NCI-H2196 (cell line): ENCODE measurements around the gene TMTC1.

Experiments used
- DNase-seq: peaks from one replicate; lab custom pipeline; 2025; ENCODE audit not compliant: unreplicated experiment; lab: John Stamatoyannopoulos, UW

TMTC1 gene

DNA sequence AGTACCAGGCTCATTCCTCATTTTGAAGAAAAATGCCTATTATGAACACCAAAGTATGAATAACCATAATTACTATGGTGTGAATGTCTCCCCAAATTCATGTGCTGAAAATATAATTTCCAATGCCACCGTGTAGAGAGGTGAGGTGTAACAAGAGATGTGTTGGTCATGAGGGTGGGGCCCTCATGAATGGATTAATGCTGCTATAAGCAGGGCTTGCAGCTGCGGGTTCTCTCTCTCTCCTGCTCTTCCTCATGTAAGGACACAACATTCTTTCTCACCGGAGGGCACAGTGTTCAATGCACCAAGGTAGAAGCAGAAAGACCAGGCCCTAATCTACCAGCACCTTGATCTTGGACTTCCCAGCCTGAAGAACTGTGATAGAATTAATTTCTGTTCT is 70.0 kb downstream of the TMTC1 start:
- no peak for DNase-seq

DNA sequence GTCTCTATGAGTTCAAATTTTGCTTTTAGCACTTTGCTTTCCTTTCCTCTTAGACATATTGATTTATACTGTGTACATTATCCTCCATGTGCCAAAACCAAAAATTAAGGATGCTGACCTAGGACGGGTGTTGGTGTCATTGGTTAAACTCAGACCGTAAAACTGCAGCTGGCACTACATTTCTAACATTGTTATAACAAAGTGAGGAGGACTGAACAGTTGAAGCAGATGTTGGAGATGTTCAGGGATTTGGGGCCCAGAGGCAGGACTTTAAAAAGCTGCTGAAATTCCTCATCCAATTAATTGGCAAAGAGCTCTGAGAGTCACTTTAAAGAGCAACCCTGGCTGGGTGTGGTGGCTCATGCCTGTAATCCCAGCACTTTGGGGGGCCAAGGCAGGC is 72.4 kb downstream of the TMTC1 start:
- no peak for DNase-seq

DNA sequence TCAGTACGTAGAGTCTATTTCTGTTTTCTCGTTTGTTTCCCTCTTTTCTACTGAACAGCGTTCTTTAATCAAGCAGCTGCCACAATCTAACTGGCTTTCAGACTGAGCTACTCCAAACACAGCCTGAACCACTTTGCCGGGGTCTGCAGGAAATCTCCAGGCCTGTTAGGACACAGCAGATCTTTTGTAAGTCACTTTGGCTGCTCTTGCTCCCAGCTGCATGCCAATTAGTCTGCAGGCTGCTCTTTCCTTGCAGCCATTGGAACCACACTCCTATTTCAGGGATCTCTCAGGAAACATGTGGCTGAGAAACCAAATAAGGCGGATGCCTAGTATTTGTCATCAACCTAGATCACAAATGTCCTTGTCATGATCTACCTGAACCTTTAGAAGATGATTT is 73.6 kb downstream of the TMTC1 start:
- no peak for DNase-seq

DNA sequence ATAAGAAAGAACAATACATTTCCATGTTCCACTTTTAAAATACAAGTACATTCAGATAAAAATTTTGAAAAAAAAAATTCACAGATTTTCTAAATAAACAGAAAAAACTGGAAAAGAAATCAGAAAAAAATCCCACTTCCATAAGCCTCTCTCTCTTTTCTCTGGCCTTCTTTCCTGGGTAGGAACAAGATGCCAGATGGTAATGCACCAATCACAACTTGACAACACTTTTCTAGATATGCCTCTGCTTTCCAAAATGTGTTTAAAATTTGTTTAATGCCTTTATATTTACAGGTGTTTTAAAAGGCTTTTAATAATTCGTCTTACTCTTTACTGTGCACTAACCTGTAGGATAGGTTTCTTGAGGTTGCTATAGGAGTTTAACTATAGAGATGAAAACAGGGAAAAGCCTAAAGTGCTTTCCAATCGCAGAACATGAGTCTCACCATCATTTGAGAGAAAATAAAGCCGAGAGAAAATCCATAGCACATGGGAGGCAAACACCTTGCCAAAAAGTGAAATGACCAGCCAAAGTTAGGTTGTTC is 74.2 kb downstream of the TMTC1 start:
- DNase-seq, result no peak

DNA sequence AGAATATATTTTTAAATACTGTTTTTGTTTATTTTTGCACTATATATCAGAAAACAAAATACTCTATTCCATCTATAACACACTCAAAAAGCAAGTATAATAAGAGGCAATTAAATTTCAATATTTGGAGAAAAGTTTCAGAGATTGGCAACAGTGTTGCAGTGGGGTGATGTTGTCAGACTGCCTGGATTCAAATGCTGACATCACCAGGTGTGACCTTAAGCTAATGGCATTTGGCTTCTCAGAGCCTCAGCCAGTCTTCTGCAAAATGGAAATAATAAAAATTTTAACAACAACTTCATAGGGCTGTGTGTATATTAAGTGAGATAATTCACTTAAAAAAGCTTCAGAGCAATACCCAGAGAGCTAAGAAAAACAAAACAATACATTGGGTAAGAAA is 74.7 kb downstream of the TMTC1 start:
- no peak for DNase-seq

DNA sequence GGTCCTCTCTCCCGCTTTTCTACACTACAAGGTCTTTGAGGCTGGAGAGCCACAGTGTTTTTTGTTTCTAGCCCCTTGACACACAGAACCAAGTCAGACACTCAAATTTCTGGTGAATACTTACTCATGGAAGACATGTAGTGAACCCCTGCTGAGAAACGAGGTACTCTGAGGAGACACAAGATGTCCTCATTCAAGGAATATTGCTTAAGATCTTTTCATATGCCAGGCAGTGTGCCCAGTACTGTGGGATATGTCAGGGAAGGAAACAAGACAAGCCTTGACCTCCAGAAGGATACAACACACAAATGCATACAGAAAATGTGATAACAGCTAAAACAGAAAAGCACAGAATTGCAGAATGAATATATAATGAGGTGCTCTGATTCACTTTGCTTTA is 75.9 kb downstream of the TMTC1 start:
- DNase-seq, result no peak

DNA sequence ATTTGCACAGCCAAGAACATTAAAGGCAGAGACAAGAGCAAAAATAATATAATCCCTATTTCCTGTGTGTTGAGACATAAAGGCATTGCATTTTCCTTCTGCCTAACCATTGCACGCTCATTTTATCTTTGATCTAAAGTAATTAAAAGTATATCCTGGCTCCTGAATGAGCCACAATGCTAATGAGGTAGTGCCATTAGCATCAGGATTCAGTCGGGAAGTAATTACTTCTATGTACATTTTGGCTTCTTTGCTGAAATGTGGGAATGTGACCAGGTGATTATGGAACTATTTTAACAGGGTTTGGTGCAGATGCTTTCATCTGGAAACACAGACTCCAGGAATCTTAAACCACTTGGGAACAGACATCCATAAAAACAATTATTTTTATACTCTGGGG is 77.4 kb downstream of the TMTC1 start:
- DNase-seq, result no peak

DNA sequence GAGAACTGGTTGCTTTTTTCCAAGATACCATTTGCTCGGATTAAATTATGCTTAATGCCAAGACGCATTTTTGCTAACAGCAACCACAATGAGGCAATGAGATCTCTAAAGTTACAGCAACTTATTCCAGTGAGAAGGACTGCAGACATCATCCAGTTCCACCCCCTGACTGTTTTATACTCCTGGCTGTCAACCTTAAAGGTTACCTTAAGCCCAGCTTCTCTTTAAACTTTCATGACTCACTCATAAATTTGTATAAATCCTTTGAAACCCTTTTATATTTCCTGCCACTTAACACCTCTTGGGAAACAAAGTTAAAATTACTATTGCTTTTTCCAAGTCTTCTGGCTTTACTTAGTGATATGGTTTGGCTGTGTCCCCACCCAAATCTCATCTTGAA is 80.2 kb downstream of the TMTC1 start:
- no peak for DNase-seq

DNA sequence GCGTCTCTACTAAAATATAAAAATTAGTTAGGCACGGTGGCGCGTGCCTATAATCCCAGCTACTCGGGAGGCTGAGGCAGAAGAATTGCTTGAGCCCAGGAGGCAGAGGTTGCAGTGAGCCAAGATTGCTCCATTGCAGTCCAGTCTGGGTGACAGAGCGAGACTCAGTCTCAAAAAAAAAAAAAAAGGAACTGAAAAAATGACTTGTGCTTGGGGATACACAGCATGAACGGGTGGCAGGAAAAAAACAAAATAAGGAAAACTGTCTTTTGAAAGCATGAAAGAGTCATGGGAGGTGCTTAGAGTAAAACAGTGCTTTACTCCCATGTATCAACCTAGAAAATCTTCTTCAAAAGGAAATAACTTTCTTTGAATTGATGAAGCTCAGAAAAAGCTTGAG is 80.8 kb downstream of the TMTC1 start:
- DNase-seq, result no peak

DNA sequence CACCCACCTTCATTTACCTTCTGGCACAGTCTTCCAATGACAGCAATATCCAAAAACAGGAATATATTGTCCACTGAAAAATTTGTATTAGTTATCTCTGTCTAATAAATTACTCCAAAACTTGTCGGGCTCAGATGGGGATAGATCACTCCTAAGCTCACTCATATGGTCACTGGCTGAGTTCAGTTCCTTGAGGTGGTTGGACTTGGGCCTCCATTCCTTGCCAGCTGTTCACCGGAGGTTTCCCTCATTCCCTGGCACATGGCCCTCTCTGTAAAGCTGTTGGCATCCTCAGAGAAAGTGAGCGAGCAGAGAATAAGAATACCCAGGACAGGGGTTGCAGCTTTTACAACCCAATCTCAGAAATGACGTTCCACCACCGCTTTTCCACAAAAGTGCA is 81.5 kb downstream of the TMTC1 start:
- DNase-seq, result no peak

DNA sequence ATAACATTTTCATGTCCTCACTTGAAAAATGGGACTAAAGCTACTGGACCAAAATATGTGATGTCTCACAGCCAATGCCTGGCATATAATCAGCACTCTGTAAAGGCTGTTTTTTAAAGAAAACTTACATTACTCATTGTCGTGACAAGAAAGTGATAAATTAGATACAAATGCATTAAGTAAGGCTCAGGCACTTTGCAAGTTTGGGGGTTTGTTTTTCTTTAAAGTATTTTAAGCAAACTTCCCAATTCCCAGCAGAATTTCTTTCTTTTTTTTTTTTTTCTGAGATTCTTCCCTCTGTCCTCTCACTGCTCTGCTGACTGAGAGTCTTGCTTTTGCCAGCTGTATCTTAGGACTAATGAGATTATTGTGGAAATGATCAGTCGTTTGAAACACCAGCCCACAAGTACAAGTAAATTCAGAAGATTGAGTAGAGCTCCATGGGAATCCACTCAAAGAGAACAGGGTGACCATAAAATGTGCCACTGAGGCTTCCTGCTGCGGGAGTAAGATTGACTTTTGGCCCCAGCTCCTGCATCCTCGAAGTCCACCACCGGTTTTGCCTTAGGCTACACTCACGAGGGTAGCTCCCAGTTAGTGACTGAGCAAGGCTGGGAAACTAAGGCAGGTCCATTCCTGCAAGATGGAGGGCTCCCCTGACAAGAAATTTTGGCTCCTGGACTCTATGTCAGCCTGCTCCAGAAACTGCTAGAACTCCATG is 82.8 kb downstream of the TMTC1 start:
- no peak for DNase-seq

DNA sequence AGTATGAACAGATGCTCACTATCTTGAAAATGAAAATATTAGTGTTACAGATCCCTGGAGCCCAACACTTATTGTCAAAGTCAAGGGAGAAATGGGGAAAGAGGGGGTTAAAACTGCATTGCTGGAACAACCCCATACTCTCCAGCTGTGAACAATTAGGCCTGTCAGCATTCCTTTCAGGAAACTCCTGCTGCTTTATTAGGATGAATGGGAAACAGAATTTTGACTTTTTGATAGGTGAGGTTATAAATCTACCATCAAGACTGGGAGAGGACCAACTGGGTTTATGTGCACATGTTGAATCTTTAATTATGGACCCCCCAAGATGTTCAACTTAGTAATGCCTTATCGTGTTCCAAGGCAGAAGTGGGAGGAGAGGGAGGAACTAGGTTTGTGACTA is 85.0 kb downstream of the TMTC1 start:
- DNase-seq, result no peak

DNA sequence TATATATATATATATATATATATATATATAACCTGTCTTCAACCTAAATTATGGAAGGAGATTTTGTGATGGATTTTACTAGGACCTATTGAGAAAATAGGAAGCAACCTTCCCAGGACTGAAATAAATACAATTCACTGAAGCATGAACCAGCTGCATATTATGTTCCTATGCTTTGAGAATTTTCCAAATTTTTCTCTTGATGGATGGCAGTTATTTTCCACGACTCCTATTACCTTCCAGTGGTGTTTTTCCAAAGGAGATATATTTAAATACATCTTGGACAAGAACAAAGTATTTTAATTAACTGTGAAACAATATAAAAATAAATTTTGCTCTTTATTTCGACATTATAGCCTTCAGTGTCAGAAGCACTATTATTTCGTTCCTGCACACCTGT is 87.9 kb downstream of the TMTC1 start:
- DNase-seq, result no peak

DNA sequence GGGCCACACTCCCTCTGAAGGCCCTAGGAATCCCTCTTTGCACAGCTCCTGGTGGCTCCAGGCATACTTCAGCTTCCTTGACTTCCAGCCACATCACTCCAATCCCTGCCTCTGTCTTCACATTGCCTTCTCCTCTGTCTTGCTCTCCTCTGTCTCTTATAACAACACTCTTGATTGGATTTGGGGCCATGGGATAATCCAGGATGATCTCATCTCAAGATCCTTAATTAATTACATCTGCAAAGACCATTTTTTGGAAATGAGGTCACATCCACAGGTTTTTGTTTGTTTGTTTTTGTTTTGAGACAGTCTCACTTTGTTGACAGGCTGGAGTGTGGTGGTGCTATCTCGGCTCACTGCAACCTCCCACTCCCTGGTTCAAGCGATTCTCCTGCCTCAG is 88.7 kb downstream of the TMTC1 start:
- no peak for DNase-seq

DNA sequence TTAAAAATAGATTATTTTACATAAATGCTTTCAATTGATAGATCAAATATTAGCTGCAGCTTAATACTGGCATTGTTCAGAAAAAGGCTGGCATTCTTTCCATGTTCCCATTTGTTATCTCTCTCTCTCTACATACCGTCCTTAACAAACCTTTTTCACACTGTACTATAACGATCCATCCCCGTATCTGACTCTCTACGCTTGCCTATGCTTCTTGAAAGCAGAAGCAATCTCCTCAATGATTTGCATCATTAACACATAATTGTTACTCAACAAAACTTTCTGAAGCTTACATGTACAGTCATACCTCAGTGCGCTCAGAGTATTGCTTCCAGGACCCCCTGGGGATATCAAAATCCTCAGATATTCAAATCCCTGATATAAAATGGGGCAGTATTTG is 89.7 kb downstream of the TMTC1 start:
- DNase-seq, result no peak

DNA sequence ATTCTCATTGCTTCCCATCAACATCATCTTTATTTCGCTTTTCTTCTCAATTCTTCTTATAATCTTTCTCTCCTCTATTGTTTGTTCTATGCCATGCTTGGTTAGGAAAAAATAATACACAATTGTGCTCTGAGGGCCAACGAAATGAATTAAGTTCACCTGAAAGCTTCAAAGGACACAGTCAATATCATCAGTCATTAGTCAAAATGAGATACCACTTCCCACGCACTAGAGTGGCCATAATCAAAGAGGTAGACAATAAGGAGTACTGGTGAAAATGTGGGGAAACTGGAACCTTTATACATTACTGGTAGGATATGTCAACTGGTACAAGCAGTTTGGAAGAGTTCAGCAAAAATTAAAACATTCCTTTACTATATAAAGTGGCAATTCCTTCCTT is 91.5 kb downstream of the TMTC1 start:
- DNase-seq, result no peak

DNA sequence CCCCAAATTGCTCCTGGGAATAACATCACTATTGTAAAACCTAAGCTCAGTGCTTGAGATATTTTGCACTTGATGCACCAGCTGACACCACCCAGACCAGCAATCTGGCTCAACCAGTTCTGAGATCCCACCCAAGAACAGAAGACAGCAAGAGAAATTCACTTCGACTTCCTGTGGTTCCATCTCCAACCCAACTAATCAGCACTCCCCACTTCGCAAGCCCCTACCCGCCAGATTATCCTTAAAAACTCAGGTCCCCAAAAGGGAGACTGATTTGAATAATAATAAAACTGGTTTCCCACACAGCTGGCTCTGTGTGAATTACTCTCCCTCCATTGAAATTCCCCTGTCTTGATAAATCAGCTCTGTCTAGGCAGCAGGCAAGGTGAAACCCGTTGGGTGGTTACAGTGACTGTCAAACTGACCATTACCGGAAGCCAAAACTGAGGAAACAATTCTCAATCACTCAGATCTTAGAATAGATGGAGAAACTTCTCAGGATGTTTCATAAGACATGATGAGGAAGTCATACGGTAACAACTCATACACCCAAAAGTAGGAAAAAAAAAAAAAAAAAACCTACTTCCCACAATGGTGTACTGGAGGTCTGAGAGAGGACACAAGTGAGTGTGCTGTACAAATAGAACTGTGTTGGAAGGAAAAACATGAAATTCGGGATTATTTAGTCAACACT is 92.4 kb downstream of the TMTC1 start:
- DNase-seq, result no peak

DNA sequence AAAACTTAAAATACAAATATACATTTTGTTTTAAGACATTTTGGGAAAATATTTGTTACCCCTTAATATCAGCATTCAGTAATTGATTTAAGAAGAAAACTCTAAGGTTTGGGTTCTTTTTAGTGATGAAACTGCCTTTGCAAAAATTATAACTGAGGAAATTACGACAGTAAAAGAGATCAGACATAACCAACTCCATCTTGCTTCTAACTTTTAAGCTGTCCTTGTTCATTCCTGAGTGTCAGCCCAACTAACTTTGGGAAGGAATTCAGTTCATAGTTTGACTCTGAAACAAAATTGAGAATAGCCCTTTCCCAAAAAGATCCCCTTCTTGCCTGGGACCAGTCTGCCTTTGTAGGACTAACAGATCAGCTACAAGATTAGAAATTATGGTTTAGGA is 93.0 kb downstream of the TMTC1 start:
- no peak for DNase-seq

DNA sequence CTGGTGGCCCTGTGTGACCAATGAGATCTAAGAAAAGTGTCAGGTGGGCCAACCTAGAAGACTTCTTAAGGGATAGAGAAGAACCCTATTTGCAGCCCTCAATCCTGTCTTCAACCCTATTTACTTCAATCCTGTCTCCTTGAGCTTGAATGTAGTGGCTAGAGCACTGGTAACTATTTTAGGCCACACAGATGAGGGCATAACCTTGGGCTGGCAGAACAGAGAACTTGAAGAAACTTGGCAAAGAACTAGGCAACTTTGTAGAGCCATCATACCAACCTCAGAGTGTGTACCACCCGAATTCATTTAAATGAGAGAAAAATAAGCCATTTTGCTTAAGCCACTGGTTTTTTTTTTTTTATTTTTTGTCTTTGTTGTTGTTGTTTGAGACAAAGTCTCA is 94.8 kb downstream of the TMTC1 start:
- no peak for DNase-seq

DNA sequence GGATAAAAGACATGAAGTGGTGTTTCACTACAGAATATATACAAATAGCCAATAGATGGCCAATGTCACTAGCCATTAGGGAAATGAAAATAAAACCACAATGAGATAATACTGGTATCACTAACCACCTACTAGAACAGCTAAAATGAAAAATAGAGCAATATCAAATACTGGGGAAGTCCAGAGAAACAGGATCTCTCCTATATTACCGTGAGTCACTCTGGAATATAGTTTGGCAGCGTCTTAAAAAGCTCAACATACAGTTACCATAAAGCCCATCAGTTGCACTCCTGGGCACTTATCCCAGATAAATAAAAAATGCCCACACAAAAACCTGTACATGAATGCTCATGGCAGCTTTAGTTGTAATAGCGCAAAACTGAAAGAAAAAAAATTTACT is 101.7 kb downstream of the TMTC1 start:
- DNase-seq, result no peak

DNA sequence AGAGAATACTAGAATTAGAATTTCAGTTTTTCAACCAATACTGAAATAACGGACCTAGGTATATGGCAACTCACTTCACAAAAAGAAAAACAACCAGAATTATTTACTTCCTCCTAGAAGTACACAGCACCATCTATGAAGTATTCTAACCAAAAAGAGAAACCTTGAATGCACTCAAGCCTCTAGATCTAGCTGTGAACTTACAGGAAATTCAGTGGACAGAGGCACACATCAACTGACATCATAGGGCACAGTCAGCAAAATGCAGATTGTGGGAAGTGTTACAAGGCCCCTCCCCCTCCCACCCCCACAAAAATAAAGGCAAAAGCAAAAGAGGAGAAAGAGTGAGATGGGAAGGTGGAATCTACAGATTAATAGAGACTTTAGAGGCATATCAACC is 102.4 kb downstream of the TMTC1 start:
- DNase-seq, result no peak

DNA sequence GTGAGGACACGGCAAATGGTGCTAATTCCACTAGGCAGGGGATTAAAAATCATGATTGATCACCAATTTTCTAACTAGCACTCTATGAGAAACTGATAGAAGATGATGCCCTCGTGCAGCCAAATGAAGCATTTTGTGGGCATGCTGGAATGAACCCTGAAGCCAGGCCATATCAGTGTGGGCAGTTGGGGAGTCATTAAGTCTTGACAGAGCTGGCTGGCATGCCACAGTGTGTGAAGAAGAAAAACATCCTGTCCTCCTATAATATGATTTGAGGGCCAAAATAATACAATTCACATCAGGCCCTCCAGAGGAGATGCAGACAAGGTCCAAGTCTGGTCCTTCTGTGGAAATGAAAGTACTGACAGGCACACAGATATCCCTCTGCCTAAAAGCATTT is 107.1 kb downstream of the TMTC1 start:
- DNase-seq, result no peak

DNA sequence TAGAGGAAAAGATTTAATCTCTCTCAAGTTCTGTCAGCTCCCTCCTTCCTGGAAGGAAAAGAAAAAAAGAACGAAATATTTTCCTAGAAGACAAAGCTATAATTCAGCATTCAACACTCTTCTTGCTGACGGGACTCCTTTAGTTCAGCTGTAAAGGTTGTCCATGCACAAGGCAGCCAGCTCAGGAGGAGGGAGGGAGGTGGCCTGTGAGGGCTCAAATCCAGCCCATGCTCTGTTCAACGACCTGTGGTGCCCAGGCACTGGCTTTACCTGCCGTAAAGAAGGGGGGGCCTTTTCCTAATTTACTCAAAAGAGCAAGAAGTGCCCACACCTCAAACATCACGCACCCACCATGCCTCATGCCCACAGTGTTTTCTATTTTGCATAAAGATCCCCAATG is 109.3 kb downstream of the TMTC1 start:
- no peak for DNase-seq
